Stimulated activated naive CD8-positive, alpha-beta T cell treated with anti-CD3 and anti-CD28 coated beads, Interleukin-15, Interleukin-2, amounts not matched to agents 100 U/mL and 50 U/mL, for 24 hours (primary cell): ENCODE data around the gene MSRB2.
"Not testable (repeated sequence)": the region's sequence is repeated elsewhere in the genome, so short reads cannot be mapped to it uniquely, and the experiment has no call there.

Experiments used
- ATAC-seq: fragments of 150-1000 bp; cut with Tn5 transposase; one replicate; pipeline ENCODE4 v1.10.0; 2021
- DNase-seq: peaks from one replicate; pipeline ENCODE4 v3.0.0; 2021

MSRB2 gene

DNA sequence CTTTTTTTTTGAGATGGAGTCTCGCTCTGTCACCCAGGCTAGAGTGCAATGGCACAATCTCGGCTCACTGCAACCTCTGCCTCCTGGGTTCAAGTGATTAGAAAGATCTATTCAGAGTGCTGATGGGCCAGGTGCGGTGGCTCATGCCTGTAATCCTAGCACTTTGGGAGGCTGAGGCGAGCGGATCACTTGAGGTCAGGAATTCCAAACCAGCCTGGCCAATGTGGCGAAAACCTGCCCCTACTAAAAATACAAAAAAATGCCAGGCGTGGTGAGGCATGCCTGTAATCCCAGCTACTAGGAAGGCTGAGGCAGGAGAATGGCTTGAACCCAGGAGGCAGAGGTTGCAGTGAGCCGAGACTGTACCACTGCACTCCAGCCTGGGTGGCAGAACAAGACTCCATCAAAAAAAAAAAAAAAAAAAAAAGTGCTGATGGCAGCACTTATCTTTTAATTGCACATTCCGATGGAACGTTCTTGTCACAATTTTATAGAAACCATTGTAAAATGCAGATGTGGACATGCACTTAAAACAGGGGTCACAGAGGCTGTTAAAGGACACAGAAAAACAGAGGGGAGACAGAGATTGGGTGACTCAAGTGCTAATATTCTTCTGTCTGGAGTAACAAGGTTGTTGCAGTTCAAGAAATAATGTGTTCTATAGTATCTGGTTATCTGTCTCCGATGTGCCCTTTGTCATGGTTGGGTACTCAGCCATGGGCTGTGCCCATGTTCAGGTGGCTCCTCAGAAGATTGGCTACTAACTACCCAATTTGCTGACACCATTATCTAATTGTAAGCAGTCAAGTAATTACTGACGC lies 25.1 kb upstream of the MSRB2 start:
- ATAC-seq, DNase-seq: not testable (repeated sequence)

DNA sequence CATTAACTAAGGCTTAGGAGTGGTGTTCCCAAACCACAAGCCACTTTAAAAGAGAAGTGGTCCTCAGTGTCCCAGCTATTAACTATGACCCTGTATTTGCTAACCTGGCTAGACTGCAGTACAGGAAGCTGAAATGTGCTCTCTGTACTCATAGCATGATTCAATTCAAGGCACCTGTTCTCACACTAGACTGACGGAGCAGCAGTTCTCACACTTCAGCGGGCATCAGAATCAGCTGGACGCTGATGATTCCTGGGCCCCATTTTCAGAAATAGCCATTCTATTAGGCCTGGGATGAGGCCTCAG lies 24.5 kb upstream of the MSRB2 start:
- no peak for DNase-seq
- no peak for ATAC-seq

- not testable (repeated sequence) for ATAC-seq, DNase-seq
Measured at GRCh38 chr10:23072593-23072992, 22.8 kb upstream of the MSRB2 start.

- no peak for DNase-seq
- no peak for ATAC-seq
Measured at GRCh38 chr10:23073527-23073926, 21.9 kb upstream of the MSRB2 start.

GRCh38 chr10:23075672-23076071 lies 19.7 kb upstream of the MSRB2 start:
- DNase-seq (no peak), ATAC-seq (no peak)

- no peak for DNase-seq
- no peak for ATAC-seq
Measured at GRCh38 chr10:23078114-23078513, 17.3 kb upstream of the MSRB2 start.

- DNase-seq, result no peak
- ATAC-seq, result no peak
Measured at GRCh38 chr10:23079700-23080099, 15.7 kb upstream of the MSRB2 start.

- DNase-seq (no peak), ATAC-seq (no peak)
Measured at GRCh38 chr10:23080262-23080661, 15.1 kb upstream of the MSRB2 start.

- no peak for DNase-seq
- no peak for ATAC-seq
Measured at GRCh38 chr10:23081221-23081750, 14.1 kb upstream of the MSRB2 start.

GRCh38 chr10:23081891-23082290 lies 13.5 kb upstream of the MSRB2 start:
- no peak for ATAC-seq
- DNase-seq, result no peak

DNA sequence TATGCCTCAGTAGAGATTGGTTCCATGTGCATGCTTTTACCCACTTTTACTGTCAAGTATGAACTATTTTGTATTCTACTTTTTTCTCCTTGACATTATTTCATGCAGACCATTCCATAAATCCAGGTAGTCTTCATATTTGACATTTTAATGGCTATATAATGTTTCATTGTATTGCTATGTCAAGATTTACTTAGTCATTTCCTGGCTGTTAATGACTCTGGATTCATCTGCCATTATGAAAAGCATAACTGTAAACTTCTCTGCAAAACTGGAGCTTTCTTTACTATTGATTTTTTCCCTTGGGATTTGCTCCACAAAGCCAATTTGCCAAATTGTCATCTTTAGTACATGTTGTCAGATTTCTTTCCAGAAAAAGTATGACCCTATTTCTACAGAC lies 6.8 kb upstream of the MSRB2 start:
- no peak for ATAC-seq

DNA sequence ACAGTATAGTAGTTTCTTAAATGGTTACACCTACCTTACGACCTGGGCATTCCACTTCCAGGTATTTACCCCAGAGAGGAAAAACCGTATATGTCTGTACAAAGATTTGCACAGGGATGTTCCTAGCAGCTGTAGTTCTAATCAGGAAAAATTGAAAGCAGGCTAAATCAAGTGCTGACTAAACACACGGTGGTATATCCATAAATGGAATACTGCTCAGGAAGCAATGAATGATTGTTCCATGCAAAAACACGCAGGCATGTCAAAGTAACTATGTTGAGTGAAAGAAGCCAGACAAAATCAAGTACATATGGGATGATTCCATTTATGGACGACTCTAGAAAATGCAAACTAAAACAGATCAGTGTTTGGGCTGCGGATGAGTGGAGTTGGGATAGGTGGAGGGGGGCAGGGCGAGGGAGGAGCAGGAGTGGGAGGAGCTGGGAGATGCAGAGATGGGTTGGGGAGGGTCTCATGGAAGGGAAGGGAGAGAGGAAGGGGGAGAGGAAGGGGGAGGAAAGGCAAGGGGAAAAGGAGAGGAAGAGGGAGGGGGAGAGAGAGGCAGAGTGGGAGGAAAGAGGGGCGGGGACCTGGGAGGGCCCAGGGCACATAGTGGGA lies 484 bp upstream of the MSRB2 start:
- DNase-seq, result no peak
- no peak for ATAC-seq

More for the DNA sequence above, 6.8 kb upstream of the MSRB2 start:
- DNase-seq, result no peak

DNA sequence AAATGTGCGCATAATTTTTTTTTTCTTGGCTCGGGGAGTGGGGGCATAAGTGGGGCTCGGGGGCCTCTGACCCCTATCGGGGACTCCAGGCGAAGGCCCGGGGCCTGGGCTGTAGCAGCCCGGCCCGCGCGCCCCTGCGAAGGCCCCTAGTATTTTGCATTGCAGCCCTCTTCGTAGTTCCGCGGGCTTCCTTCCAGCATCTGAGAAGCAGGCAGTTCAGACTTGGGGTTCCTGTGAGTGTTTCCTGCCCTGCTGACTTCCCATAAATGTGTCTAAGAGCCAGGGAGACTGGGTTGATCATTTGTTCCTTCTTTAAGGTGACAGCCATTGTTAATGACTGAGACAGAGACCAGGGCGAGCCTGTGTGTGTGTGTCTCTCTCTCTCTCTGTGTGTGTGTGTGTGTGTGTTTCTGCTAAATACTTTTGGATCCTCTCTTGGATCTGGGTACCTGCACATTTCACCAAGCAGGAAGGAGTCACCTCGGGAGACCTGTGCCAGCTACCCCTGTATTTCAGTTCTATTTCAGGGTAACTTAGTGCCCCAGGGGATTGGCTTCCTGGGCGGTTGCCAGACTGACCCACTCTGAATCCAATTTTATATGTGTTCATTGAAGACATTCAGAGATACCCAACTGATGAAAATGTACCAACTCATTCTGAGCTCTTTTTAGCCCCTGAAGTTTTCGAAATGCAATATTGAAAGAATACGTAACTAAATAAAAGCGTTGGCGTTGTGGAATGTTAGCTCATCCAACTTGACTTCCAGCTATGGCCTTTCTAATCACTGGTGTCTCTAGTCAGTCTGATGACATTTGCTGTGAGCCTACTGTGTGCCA lies 805 bp downstream of the MSRB2 start:
- DNase-seq (peak; percentile 27), ATAC-seq (peak; percentile 37)

DNA sequence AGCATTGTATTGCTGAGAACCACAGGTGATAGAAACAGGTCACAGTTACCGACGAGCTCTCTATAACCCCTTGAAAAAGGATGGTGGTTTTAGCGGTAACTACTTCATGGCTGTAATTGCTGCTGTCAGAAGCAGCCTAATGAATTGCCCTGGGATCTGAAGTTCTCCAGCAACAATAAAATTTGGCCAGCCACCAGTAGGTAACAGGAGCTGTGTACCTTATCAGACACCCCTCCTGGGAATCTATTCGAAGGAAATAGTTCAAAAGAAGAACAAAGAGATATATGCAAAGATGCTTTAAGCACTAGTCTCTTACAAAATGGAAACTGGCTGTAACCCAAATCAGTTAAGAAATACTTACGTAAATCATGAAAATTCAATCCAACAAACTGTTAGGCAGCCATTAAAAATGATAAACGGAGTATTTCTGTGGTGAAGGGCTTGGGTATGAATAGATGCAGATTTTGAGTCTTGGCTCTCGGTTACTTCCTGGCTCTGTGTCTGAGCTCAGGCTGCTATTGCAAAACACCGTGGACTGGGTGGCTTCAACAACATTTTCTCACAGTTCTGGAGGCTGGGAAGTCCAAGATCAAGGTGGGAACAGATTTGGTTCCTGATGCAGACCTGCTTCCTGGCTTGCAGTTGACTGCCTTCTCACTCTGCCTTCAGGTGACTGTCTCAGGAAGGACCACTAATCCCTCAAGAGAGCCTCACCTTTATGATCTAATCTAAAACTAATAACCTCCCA lies 1.6 kb downstream of the MSRB2 start:
- ATAC-seq (no peak), DNase-seq (no peak)

- no peak for ATAC-seq
- no peak for DNase-seq
Measured at GRCh38 chr10:23099079-23099478, 3.7 kb downstream of the MSRB2 start.

DNA sequence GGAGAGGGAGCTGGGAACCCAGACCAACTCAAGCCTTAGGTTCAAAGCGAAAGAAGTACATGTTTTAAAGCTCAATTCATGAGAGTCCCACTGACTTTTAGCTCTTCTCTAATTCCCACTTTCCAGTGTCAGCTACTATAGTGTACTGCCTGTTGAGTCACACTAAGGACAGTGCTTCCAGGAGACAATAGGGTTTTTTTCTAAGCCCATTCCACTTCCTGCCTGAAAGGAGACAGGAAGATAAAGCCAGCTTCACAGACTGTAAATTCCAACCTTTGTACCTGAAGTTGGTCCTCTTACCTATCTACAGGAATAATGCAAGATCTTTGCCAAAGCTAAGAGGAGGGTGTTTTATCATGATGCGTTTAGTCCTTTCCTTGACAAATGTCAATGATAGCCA lies 4.4 kb downstream of the MSRB2 start:
- DNase-seq, result no peak
- no peak for ATAC-seq

DNA sequence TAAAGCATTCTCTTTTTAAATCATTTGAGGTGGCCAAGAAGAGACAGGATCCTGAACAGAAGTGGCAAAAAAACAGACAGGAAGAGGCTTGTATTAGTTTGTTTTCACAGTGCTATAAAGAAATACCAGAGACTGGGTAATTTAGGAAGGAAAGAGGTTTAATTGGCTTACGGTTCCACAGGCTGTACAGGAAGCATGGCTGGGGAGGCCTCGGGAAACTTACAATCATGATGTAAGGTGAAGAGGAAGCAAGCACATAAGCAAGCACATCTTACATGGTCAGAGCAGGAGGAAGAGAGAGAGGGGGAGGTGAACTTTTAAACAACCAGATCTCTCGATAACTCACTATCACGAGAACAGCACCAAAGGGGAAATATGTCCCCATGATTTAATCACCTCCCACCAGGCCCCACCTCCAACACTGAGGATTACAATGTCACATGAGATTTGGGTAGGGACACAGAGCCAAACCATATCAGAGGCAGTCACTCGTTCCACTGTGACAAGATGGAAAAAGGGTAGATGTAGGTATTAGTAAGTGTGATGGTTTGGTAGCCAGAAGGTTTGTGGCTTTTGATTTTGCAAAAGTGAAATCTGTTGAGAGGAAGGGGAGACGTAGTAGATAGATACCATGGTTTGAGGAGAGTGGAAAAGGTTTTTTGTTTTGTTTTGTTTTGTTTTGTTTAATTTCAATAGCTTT lies 5.1 kb downstream of the MSRB2 start:
- peak; percentile 58 for ATAC-seq
- DNase-seq, result no peak

- ATAC-seq (no peak), DNase-seq (no peak)
Measured at GRCh38 chr10:23106331-23107072, 11.1 kb downstream of the MSRB2 start.

GRCh38 chr10:23110722-23111516 lies 15.5 kb downstream of the MSRB2 start:
- ATAC-seq (no peak), DNase-seq (no peak)
